Diencephalon (tissue), 1 donor: ENCODE results near the gene HRH4. TPM values are rescaled to one million over a fixed set of nuclear protein-coding genes. Genes with fewer than 3 reads are reported as not detected.

Experiments used
- small RNA-seq: library from RNA; depleted of rRNA; stranded (forward); fragments of <200 nt; gene quantifications from one replicate; pipeline ENCODE3, GENCODE V24; 2014
- total RNA-seq: library from RNA; depleted of rRNA; stranded (reverse); fragments of >200 nt; gene quantifications from one replicate; pipeline ENCODE4 v1.2.3, GENCODE V29; 2014

Gene HRH4, protein sequence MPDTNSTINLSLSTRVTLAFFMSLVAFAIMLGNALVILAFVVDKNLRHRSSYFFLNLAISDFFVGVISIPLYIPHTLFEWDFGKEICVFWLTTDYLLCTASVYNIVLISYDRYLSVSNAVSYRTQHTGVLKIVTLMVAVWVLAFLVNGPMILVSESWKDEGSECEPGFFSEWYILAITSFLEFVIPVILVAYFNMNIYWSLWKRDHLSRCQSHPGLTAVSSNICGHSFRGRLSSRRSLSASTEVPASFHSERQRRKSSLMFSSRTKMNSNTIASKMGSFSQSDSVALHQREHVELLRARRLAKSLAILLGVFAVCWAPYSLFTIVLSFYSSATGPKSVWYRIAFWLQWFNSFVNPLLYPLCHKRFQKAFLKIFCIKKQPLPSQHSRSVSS
- total RNA-seq = 0.23 TPM

DNA sequence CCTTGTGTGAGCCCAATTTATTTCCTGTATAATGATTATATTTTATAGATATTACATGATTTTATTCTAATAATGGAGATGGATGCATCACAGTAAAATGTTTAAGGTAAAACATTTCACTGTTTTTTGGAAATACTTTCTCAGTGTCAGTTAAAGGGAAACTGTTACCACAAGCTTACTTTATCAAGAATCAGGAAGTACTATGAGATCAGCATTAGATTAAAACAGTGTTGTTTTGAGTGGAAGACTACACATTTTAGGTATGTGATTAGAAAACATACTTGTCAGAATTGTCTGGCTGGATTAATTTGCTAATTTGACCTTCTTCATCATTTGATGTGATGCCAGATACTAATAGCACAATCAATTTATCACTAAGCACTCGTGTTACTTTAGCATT, at the start of gene HRH4:
Gene HRH4 (plus strand): TSS at position 250 of the 400 bp plus-strand sequence. CDS start 92 bp downstream, at position 342.

GRCh38 chr18:24426398-24427294, 33.8 kb upstream of the HRH4 start, which contains the start of gene IMPACT:
IMPACT (plus strand) TSS chr18:24426670; CDS start chr18:24426757, 87 bp downstream.

Small RNAs within 50 kb of the gene (small RNA-seq; reads per million reads assigned to genes)
- not detected for gene RF00019

Other genes starting within 250 kb of the HRH4 start
- 42.0 TPM for gene OSBPL1A, start 62.8 kb upstream of the HRH4 start, total RNA-seq
- gene IMPACT, start 34.0 kb upstream of the HRH4 start, total RNA-seq = 44.5 TPM